ENCODE measurements around the gene KCNJ4. TPM values are rescaled to one million over a fixed set of nuclear protein-coding genes. Genes with fewer than 3 reads are reported as not detected.

Gene KCNJ4
- total RNA-seq, 1 donor from 2014 or later, result not detected

Other genes with a start within 250 kb of the KCNJ4 start
- 36.2 and 49.4 TPM in 2 replicates for gene TMEM184B, start 182.2 kb downstream of the KCNJ4 start, total RNA-seq
- gene CSNK1E, start 137.8 kb downstream of the KCNJ4 start, total RNA-seq, result 127 and 141 TPM in 2 replicates
- 30.6 and 45.3 TPM in 2 replicates for gene KDELR3, start 12.9 kb upstream of the KCNJ4 start, total RNA-seq
- gene DDX17, start 51.1 kb upstream of the KCNJ4 start, total RNA-seq, result 414 and 538 TPM in 2 replicates
- gene DMC1, start 115.0 kb upstream of the KCNJ4 start, total RNA-seq, result 0.85 and 1.8 TPM in 2 replicates
- gene FAM227A, start 201.2 kb upstream of the KCNJ4 start, total RNA-seq, result 0.34 and 0.65 TPM in 2 replicates
- gene CBY1, start 201.4 kb upstream of the KCNJ4 start, total RNA-seq, result 15.1 and 18.4 TPM in 2 replicates
- gene TOMM22, start 226.8 kb upstream of the KCNJ4 start, total RNA-seq, result 59.8 and 76.6 TPM in 2 replicates
- gene JOSD1, start 245.7 kb upstream of the KCNJ4 start, total RNA-seq, result 98.4 and 117 TPM in 2 replicates

All from dermis blood vessel endothelial cell (primary cell).